Dermis microvascular lymphatic vessel endothelial cell (primary cell): ENCODE measurements around the gene RPS27L. TPM values are rescaled to one million over a fixed set of nuclear protein-coding genes. Genes with fewer than 3 reads are reported as not detected.

ENCODE experiments used
- DNase-seq, 2 donors: peaks; one replicate each; pipeline versions ENCODE4 v3.0.0 to v3.0.0-alpha.2; 2010; ENCODE audit warnings: low read depth in 2 of 2
- total RNA-seq: library from RNA; depleted of rRNA; stranded (reverse); fragments of >200 nt; gene quantifications from 2 replicates; pipeline ENCODE4 v1.2.1, GENCODE V29; 2014

The RPS27L gene
- 245 and 318 TPM in 2 replicates for total RNA-seq

- peak; percentile 84 to 96 for DNase-seq
Observed at GRCh38 chr15:63157118-63157843, at the start of gene RPS27L. Gene RPS27L, minus strand, starts transcription at chr15:63157477. Its CDS starts 72 bp downstream, at chr15:63157405.

GRCh38 chr15:63206079-63206478 lies 48.8 kb upstream of the RPS27L start:
- no peak for DNase-seq

GRCh38 chr15:63203451-63204090 lies 46.3 kb upstream of the RPS27L start:
- DNase-seq: no peak

GRCh38 chr15:63202861-63203260 lies 45.6 kb upstream of the RPS27L start:
- peak in 1 of 2 donors; percentile 21 for DNase-seq

- no peak for DNase-seq
Observed at GRCh38 chr15:63200464-63201249, 43.4 kb upstream of the RPS27L start.

- no peak for DNase-seq
Observed at GRCh38 chr15:63198371-63199250, 41.3 kb upstream of the RPS27L start.

- no peak for DNase-seq
Observed at GRCh38 chr15:63197626-63198025, 40.3 kb upstream of the RPS27L start.

GRCh38 chr15:63196842-63197241 lies 39.6 kb upstream of the RPS27L start:
- no peak for DNase-seq

- no peak for DNase-seq
Observed at GRCh38 chr15:63195569-63196015, 38.3 kb upstream of the RPS27L start.

- no peak for DNase-seq
Observed at GRCh38 chr15:63194880-63195568, 37.7 kb upstream of the RPS27L start.

GRCh38 chr15:63194302-63194701 lies 37.0 kb upstream of the RPS27L start:
- DNase-seq: no peak

- no peak for DNase-seq
Observed at GRCh38 chr15:63192619-63193206, 35.4 kb upstream of the RPS27L start.

- no peak for DNase-seq
Observed at GRCh38 chr15:63191895-63192618, 34.8 kb upstream of the RPS27L start.

- peak in 1 of 2 donors; percentile 26 for DNase-seq
Observed at GRCh38 chr15:63190769-63191649, 33.7 kb upstream of the RPS27L start.

- DNase-seq: peak in 1 of 2 donors; percentile 29
Observed at GRCh38 chr15:63189941-63190768, 32.9 kb upstream of the RPS27L start.

GRCh38 chr15:63188926-63189871 lies 31.9 kb upstream of the RPS27L start, which contains the start of gene RAB8B:
Gene RAB8B, plus strand, starts transcription at chr15:63189606. Its CDS starts 19 bp downstream, at chr15:63189625.
- DNase-seq: peak; percentile 78 to 95
